K562 (cell line): ENCODE results near the gene PLCG2. TPM values are rescaled to one million over a fixed set of nuclear protein-coding genes. Genes with fewer than 3 reads are reported as not detected.
A peak's percentile ranks its signal among the peaks of the same experiment; 100 is the strongest.

ENCODE experiments used
- ATAC-seq: fragments of 200-7000 bp; cut with Tn5 transposase; 3 replicates; pipeline ENCODE4 v1.9.1; 2020; ENCODE audit warnings: moderate library complexity
- BruUV-seq: library from RNA; stranded (reverse); fragments of 400-500 nt; replicated peaks from 2 replicates; lab custom pipeline; 2021; lab: Mats Ljungman, UMichigan
- CTCF ChIA-PET: fragments of 300-600 bp; formaldehyde crosslinking; extraction: SDS; loops from one replicate; lab custom pipeline; 2021; ENCODE audit warnings: low intra/inter-chr PET ratio; lab: Yijun Ruan, JAX
- POLR2A ChIA-PET: fragments of 300-600, 350-650 bp; sonication (Branson Sonifier 250); formaldehyde crosslinking; extraction: SDS; loops from one replicate; lab custom pipeline; 2021; ENCODE audit warnings: antibody characterized with exemption, inconsistent platforms; lab: Yijun Ruan, JAX
- DNase-seq, 4 experiments: peaks; one replicate each; pipeline versions ENCODE4 v3.0.0 to v3.0.0-alpha.2; 2011 to 2018; ENCODE audit warnings: low spot score in 3 of 4, mixed read lengths in 3 of 4; ENCODE audit errors: extremely low read depth in 1 of 4
- FAIRE-seq: peaks from 2 replicates; lab custom pipeline; 2011; peaks lifted over from hg19 to GRCh38; lab: Jason Lieb, UNC
- H2AFZ ChIP-seq: 2 replicates; pipeline ENCODE4 v1.6.0; 2011; ENCODE audit warnings: low read depth, low read length, control low read depth, inconsistent platforms
- H3K27ac ChIP-seq: fragments of 200-600 bp; 3 replicates; pipeline ENCODE4 v1.8.0; 2011; ENCODE audit warnings: low read depth, mild to moderate bottlenecking, control low read depth, inconsistent platforms, low read length, moderate library complexity, mixed read lengths; ENCODE audit errors: extremely low read depth
- H3K27me3 ChIP-seq, 2 experiments: fragments of 300-600 bp in 1 of 2; 2 replicates in 1 of 2; 3 replicates in 1 of 2; pipeline versions ENCODE4 v1.6.0 to v1.8.0; 2011; ENCODE audit warnings: inconsistent platforms in 2 of 2, low read length in 2 of 2, mild to moderate bottlenecking in 1 of 2, mixed read lengths in 1 of 2, moderate library complexity in 1 of 2; ENCODE audit not compliant: control insufficient read depth in 2 of 2, insufficient read depth in 2 of 2
- H3K36me3 ChIP-seq: fragments of 300-600 bp; 3 replicates; pipeline ENCODE4 v1.8.0; 2011; ENCODE audit warnings: mild to moderate bottlenecking, low read length, inconsistent platforms; ENCODE audit not compliant: control insufficient read depth, insufficient read depth
- H3K4me1 ChIP-seq, 2 experiments: fragments of 200-600 bp in 1 of 2; replicated peaks in 1 of 2; 2 replicates in 1 of 2; 3 replicates in 1 of 2; pipeline versions ENCODE4 v1.5.1 to v1.8.0; 2011; ENCODE audit warnings: inconsistent platforms in 2 of 2, low read length in 2 of 2, mild to moderate bottlenecking in 1 of 2, mixed read lengths in 1 of 2, moderate library complexity in 1 of 2; ENCODE audit not compliant: control insufficient read depth in 2 of 2, insufficient read depth in 2 of 2
- H3K4me2 ChIP-seq: 2 replicates; pipeline ENCODE4 v1.6.1; 2011; ENCODE audit warnings: low read length, control low read depth, inconsistent platforms, mixed read lengths; ENCODE audit not compliant: insufficient read depth
- H3K4me3 ChIP-seq: fragments of 200-600 bp; sonication (generic), shearing (Covaris generic); 2 replicates; pipeline ENCODE4 v1.5.1; 2016; ENCODE audit warnings: control low read depth, inconsistent platforms
- H3K79me2 ChIP-seq: fragments of 200-600 bp; 3 replicates; pipeline ENCODE4 v1.8.0; 2011; ENCODE audit warnings: low read length, inconsistent platforms; ENCODE audit not compliant: control insufficient read depth, insufficient read depth
- H3K9ac ChIP-seq, 2 experiments: 2 replicates each; pipeline versions ENCODE4 v1.6.0 to v1.6.1; 2011; ENCODE audit warnings: low read depth in 2 of 2, low read length in 2 of 2, control low read depth in 1 of 2, inconsistent platforms in 1 of 2, mild to moderate bottlenecking in 1 of 2, mixed read lengths in 1 of 2; ENCODE audit not compliant: insufficient read depth in 1 of 2
- H3K9me1 ChIP-seq: one replicate; pipeline ENCODE4 v1.6.0; 2011; ENCODE audit warnings: inconsistent platforms, mild to moderate bottlenecking, low read length, moderate library complexity; ENCODE audit not compliant: control insufficient read depth, insufficient read depth
- H3K9me3 ChIP-seq: replicated peaks from 2 replicates; pipeline ENCODE4 v1.5.1; 2011; ENCODE audit warnings: low read depth, low read length, inconsistent platforms; ENCODE audit not compliant: control insufficient read depth, insufficient read depth
- H4K20me1 ChIP-seq: replicated peaks from 2 replicates; pipeline ENCODE4 v1.6.1; 2011; ENCODE audit warnings: low read length, inconsistent platforms, mixed read lengths; ENCODE audit not compliant: control insufficient read depth, insufficient read depth
- RAD21 ChIP-seq, 2 experiments: fragments of 250-450 bp in 1 of 2; fragments of 450-650 bp in 1 of 2; sonication (Bioruptor Pico) in 1 of 2; formaldehyde crosslinking in 1 of 2; IDR thresholded peaks in 1 of 2; conservative IDR thresholded peaks in 1 of 2; 2 replicates each; pipeline versions ENCODE4 v1.4.0 to v1.8.0; 2020 to 2022; ENCODE audit warnings: mild to moderate bottlenecking in 2 of 2, moderate library complexity in 1 of 2
- ZBTB17 ChIP-seq: fragments of 450-650 bp; formaldehyde crosslinking; IDR thresholded peaks from 2 replicates; pipeline ENCODE4 v1.4.0; 2020; ENCODE audit warnings: mild to moderate bottlenecking
- ZNF146 ChIP-seq: IDR thresholded peaks from one replicate; pipeline ENCODE4 v1.6.1; 2018; ENCODE audit warnings: missing compliant biosample characterization; ENCODE audit not compliant: unreplicated experiment
- WGBS: fragments of 100-300 bp; shearing (Covaris generic); methylation state at CpG from one replicate; pipeline ENCODE4 v1.1.6; 2016; ENCODE audit warnings: low coverage, mixed read lengths; ENCODE audit not compliant: insufficient coverage; ENCODE audit errors: missing lambda C conversion rate; 5-methylcytosine and 5-hydroxymethylcytosine counted together
- in situ Hi-C: fragments of 300-500 bp; cut with MboI; formaldehyde crosslinking; loops from 4 replicates; pipeline ENCODE4 v1.15.0; 2018; ENCODE audit warnings: inconsistent platforms, mixed read lengths
- intact Hi-C: fragments of 100-400 bp; cut with micrococcal nuclease; formaldehyde crosslinking; loops from 2 replicates; pipeline ENCODE4 v1.14.2; 2022
- polyA plus RNA-seq, 8 experiments: library from polyadenylated mRNA; depleted of rRNA in 4 of 8; stranded (reverse) in 5 of 8; unstranded in 3 of 8; fragments of >200 nt; fragmentation: Nextera tagmentation in 2 of 8; fragmentation: Illumina TruSeq in 1 of 8; extraction: Ambion mirVana in 2 of 8; extraction: Trizol in 1 of 8; gene quantifications; 2 replicates each; pipeline versions ENCODE4 v1.2.1 to v1.2.3, GENCODE V29; 2011 to 2014; ENCODE audit warnings: inconsistent platforms in 1 of 8, missing spikeins in 1 of 8
- total RNA-seq, 7 experiments: library from RNA; depleted of rRNA in 6 of 7; stranded (reverse); fragments of >200 nt in 6 of 7; fragmentation: Illumina TruSeq in 2 of 7; extraction: Trizol in 2 of 7; gene quantifications; 2 replicates each; pipeline versions ENCODE4 v1.2.1 to v1.2.3, GENCODE V29; 2011 to 2021; ENCODE audit warnings: low replicate concordance in 1 of 7
- TF ChIP-seq, protein P1 (sequence below), 3 experiments: IDR thresholded peaks in 2 of 3; conservative IDR thresholded peaks in 1 of 3; 2 replicates each; pipeline ENCODE4 v1.5.1; 2011 to 2012; ENCODE audit warnings: low read length in 3 of 3, mild to moderate bottlenecking in 3 of 3, control low read depth in 2 of 3, improper control_type of control experiment in 1 of 3, inconsistent platforms in 1 of 3, low read depth in 1 of 3, mixed read lengths in 1 of 3, moderate library complexity in 1 of 3; ENCODE audit not compliant: insufficient read depth in 2 of 3

PLCG2 gene
- total and polyA plus RNA-seq, 9 of the 15 experiments (the other 6 are each of a cell fraction or from before 2014, with no cell fraction given), result 0.94 to 7.1 (median 3.1) TPM

DNA sequence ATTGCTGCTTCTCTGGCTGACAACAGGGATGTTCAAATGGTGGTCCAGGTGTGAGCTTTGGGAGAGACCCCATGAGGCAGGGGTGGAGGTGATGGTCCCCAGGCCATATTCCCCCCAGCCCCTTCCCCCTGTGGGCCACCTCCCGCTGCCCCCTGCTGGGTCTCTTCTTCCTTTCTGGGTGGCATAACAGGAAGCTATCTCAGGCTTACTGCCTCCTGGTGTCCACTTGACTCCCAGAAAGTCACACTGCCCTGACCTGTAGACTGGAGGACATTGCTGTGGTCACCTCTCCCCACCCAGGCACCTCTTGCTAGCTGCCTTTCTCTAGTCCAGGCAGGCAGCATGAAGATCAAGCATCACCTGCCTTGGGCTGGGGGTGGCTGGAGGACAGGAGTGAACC, 46.4 kb upstream of the PLCG2 start:
- WGBS, result 0% methylated on average over 1 of the region's 1 CpG
- Histone ChIP-seq H2AFZ (no peak overlapping the region), H3K36me3 (no peaks in the 10 kb centered on the region), H3K9ac (0 out of 4 replicates have a peak overlapping the region, but pooled peaks of 1 of the 2 experiments have one; percentile 23), H3K27ac (no peak overlapping the region), H3K79me2 (no peaks in the 10 kb centered on the region), H3K4me3 (no peak overlapping the region), H3K9me3 (no peaks in the 10 kb centered on the region), H3K4me1 (peaks cover 7 to 14% of the 10 kb centered on the region in 2 experiments; a peak in 3 of 5 replicates), H3K27me3 (peaks cover 0 to 4% of the 10 kb centered on the region in 2 experiments; a peak in 2 of 5 replicates), H4K20me1 (no peaks in the 10 kb centered on the region), H3K9me1 (no peaks in the 10 kb centered on the region), H3K4me2 (no peak overlapping the region)
- DNase-seq (no peak), FAIRE-seq (peak; percentile 19), ATAC-seq (peak; percentile 21; the same call in 1 of the 3 replicates)
- in situ Hi-C loops, result loop anchor here (25.0 kb wide), 2 partner anchors 720 to 1195 kb away; partner anchors contain the start of genes CENPN, CMC2 and DYNLRB2
- ChIA-PET POLR2A (interaction anchor here (0.6 to 0.7 kb wide), 2 partner anchors 19 to 547 kb away, joined by 3 to 4 read pairs; no protein-coding TSS in a partner anchor), CTCF (no interaction called here)
- BruUV-seq, result no TSS peak
- intact Hi-C loops, result no loop called here
- no peak for TF ChIP-seq ZNF146 (CRISPR knock-in tag)
- no peak for TF ChIP-seq ZBTB17 (CRISPR knock-in tag)
- TF ChIP-seq, protein P1, sequence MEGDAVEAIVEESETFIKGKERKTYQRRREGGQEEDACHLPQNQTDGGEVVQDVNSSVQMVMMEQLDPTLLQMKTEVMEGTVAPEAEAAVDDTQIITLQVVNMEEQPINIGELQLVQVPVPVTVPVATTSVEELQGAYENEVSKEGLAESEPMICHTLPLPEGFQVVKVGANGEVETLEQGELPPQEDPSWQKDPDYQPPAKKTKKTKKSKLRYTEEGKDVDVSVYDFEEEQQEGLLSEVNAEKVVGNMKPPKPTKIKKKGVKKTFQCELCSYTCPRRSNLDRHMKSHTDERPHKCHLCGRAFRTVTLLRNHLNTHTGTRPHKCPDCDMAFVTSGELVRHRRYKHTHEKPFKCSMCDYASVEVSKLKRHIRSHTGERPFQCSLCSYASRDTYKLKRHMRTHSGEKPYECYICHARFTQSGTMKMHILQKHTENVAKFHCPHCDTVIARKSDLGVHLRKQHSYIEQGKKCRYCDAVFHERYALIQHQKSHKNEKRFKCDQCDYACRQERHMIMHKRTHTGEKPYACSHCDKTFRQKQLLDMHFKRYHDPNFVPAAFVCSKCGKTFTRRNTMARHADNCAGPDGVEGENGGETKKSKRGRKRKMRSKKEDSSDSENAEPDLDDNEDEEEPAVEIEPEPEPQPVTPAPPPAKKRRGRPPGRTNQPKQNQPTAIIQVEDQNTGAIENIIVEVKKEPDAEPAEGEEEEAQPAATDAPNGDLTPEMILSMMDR (IDR thresholded peaks at IDR 0.05 in 2 of 3, conservative IDR thresholded peaks at IDR 0.05 in 1 of 3; ENCODE audit: insufficient read depth in 2 of 3, low read depth in 1 of 3, low read length in 3 of 3), result peak; percentile 18 to 61 (median 51); a peak in 4 of 6 replicates
- TF ChIP-seq RAD21 (CRISPR knock-in tag; conservative IDR thresholded peaks at IDR 0.05 in 1 of 2, IDR thresholded peaks at IDR 0.05 in 1 of 2), result peak in 1 of 2 experiments; percentile 22; a peak in 1 of 4 replicates
